Neural crest cell (in vitro differentiated cells): ENCODE measurements around the gene CLPTM1L. TPM values are rescaled to one million over a fixed set of nuclear protein-coding genes. Genes with fewer than 3 reads are reported as not detected.
"Not testable (repeated sequence)": the region's sequence is repeated elsewhere in the genome, so short reads cannot be mapped to it uniquely, and the experiment has no call there.

ENCODE experiments used
- DNase-seq: peaks from one replicate; pipeline ENCODE4 v3.0.0; 2021; ENCODE audit warnings: low read depth, mixed read lengths, low spot score
- H3K27ac Mint-ChIP-seq: one replicate; pipeline ENCODE4 v1.8.0; 2021; ENCODE audit warnings: mild to moderate bottlenecking, mixed read lengths; ENCODE audit not compliant: unreplicated experiment
- H3K27me3 Mint-ChIP-seq: 2 replicates; pipeline ENCODE4 v1.8.0; 2021; ENCODE audit warnings: low read depth, mild to moderate bottlenecking, mixed read lengths
- H3K36me3 Mint-ChIP-seq: 2 replicates; pipeline ENCODE4 v1.8.0; 2021; ENCODE audit warnings: low read depth, mild to moderate bottlenecking, mixed read lengths
- H3K4me1 Mint-ChIP-seq: 2 replicates; pipeline ENCODE4 v1.8.0; 2021; ENCODE audit warnings: mixed read lengths
- H3K4me3 Mint-ChIP-seq: one replicate; pipeline ENCODE4 v1.8.0; 2021; ENCODE audit warnings: mild to moderate bottlenecking, mixed read lengths
- H3K9me3 Mint-ChIP-seq: 2 replicates; pipeline ENCODE4 v1.8.0; 2021; ENCODE audit warnings: mixed read lengths
- CTCF ChIP-seq: fragments of 200-600 bp; sonication (generic); conservative IDR thresholded peaks from 2 replicates; pipeline ENCODE4 v1.5.0; 2021; ENCODE audit warnings: antibody characterized with exemption, mild to moderate bottlenecking
- total RNA-seq: library from RNA; stranded (reverse); gene quantifications from 2 replicates; pipeline ENCODE4 v1.2.1, GENCODE V29; 2021

The CLPTM1L gene
- total RNA-seq, 1 donor from 2014 or later, result 103 TPM

GRCh38 chr5:1292139-1292538 is 52.8 kb downstream of the CLPTM1L start:
- Mint-ChIP-seq H3K4me3 (no peak overlapping the region), H3K27me3 (peaks cover 36% of the 10 kb centered on the region)

DNA sequence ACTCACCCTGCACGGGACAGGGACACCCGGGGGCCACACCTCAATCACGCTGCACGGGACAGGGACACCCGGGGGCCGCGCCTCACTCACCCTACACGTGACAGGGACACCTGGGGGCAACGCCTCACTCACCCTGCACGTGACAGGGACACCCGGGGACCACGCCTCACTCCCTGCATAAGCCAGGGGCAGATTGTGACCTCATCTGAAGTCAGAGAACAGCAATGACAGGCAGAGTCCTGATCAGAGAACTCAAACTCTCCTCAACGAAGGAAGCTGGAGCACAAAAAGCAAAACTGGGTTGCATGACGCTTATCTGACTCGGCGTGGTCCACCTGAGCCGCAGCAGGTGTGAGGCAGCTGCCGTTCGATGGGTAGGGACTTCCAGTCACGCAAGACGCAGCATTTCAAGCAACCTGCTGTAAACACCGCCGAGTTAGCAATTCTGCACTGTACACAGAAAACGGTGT is 53.3 kb downstream of the CLPTM1L start:
- DNase-seq, result no peak
- Mint-ChIP-seq H3K4me1 (no peaks in the 10 kb centered on the region), H3K4me3 (no peak overlapping the region), H3K36me3 (no peaks in the 10 kb centered on the region), H3K27me3 (peaks cover 32% of the 10 kb centered on the region), H3K27ac (no peak overlapping the region), H3K9me3 (no peaks in the 10 kb centered on the region)
- TF ChIP-seq CTCF, result no peak

More at GRCh38 chr5:1292139-1292538, 52.8 kb downstream of the CLPTM1L start:
- Mint-ChIP-seq H3K9me3 (no peaks in the 10 kb centered on the region), H3K27ac (no peak overlapping the region), H3K4me1 (no peaks in the 10 kb centered on the region), H3K36me3 (no peaks in the 10 kb centered on the region)
- TF ChIP-seq CTCF, result no peak
- no peak for DNase-seq

- DNase-seq, H3K4me1 Mint-ChIP-seq, H3K4me3 Mint-ChIP-seq, H3K9me3 Mint-ChIP-seq, H3K27ac Mint-ChIP-seq, H3K36me3 Mint-ChIP-seq: not testable (repeated sequence)
- H3K27me3 Mint-ChIP-seq, result peaks cover 25% of the 10 kb centered on the region
Observed at GRCh38 chr5:1290956-1291355, 53.9 kb downstream of the CLPTM1L start.

GRCh38 chr5:1289559-1289958 is 55.3 kb downstream of the CLPTM1L start:
- H3K9me3 Mint-ChIP-seq, H3K36me3 Mint-ChIP-seq, H3K27ac Mint-ChIP-seq, H3K4me1 Mint-ChIP-seq, H3K4me3 Mint-ChIP-seq, DNase-seq: not testable (repeated sequence)
- H3K27me3 Mint-ChIP-seq, result peaks cover 18% of the 10 kb centered on the region

- H3K4me3 Mint-ChIP-seq, result no peak overlapping the region
- H3K9me3 Mint-ChIP-seq, result no peaks in the 10 kb centered on the region
- TF ChIP-seq CTCF, result no peak
- H3K27ac Mint-ChIP-seq, result no peak overlapping the region
- no peak for DNase-seq
- H3K36me3 Mint-ChIP-seq, result no peaks in the 10 kb centered on the region
- H3K4me1 Mint-ChIP-seq, result no peaks in the 10 kb centered on the region
- H3K27me3 Mint-ChIP-seq, result peaks cover 16% of the 10 kb centered on the region
Observed at GRCh38 chr5:1288439-1289335, 56.2 kb downstream of the CLPTM1L start.

DNA sequence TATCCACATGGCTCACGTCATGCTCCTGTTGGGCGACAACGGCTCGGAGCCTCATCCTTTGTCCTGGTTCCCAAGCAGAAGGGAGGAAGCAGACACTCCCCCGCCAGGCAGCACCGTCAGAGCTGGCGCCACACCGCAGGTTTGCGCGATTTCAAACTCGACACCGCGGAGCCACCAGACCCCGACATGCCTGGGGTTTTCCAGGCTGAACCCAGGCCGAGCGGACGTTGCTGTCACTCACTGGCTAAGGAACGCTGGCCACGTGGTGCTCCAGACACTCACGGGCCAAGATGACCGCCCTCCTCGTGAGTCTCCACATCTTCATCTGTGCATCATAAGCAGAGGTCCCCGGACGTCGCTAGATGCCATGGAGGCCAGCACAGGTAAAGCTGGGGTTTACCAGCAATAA is 59.0 kb downstream of the CLPTM1L start:
- no peak for TF ChIP-seq CTCF
- H3K27ac Mint-ChIP-seq, result no peak overlapping the region
- DNase-seq, result no peak

More for the DNA sequence above, 59.0 kb downstream of the CLPTM1L start:
- Mint-ChIP-seq H3K36me3 (no peaks in the 10 kb centered on the region), H3K27me3 (no peaks in the 10 kb centered on the region), H3K4me3 (no peak overlapping the region), H3K4me1 (no peaks in the 10 kb centered on the region), H3K9me3 (no peaks in the 10 kb centered on the region)
